ENCODE measurements around the gene SIAH3.

DNA sequence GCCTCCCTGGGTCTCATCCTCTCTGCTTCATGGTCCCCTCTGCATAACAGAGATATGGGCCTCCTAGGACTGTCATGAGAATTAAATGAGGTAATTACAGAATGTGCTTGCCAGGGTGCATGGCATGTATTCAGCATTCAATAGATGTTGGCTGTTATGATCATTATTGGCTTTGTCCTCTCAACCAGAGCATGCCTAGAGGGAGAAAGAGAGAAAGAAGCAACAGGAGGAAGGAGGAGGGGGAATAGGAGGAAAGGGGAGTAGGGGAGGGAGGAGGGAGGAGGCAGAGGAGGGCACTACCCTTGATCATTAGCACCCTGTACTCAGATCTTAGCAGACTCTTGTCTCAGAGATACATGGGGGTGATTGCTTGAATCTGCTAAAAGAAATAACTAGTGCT is 41.0 kb upstream of the SIAH3 start:
- TF ChIP-seq, protein P1, sequence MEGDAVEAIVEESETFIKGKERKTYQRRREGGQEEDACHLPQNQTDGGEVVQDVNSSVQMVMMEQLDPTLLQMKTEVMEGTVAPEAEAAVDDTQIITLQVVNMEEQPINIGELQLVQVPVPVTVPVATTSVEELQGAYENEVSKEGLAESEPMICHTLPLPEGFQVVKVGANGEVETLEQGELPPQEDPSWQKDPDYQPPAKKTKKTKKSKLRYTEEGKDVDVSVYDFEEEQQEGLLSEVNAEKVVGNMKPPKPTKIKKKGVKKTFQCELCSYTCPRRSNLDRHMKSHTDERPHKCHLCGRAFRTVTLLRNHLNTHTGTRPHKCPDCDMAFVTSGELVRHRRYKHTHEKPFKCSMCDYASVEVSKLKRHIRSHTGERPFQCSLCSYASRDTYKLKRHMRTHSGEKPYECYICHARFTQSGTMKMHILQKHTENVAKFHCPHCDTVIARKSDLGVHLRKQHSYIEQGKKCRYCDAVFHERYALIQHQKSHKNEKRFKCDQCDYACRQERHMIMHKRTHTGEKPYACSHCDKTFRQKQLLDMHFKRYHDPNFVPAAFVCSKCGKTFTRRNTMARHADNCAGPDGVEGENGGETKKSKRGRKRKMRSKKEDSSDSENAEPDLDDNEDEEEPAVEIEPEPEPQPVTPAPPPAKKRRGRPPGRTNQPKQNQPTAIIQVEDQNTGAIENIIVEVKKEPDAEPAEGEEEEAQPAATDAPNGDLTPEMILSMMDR (conservative IDR thresholded peaks at IDR 0.05; ENCODE audit: low read depth, low read length): no peak
- TF ChIP-seq EZH2phosphoT487 (IDR thresholded peaks at IDR 0.05; ENCODE audit: borderline replicate concordance, low read length): no peak

All from PC-3 (cell line).